ENCODE measurements around the gene SCYL1. TPM values are rescaled to one million over a fixed set of nuclear protein-coding genes. Genes with fewer than 3 reads are reported as not detected.

SCYL1 gene
- total RNA-seq, 4 donors from 2014 or later, result 109 to 128 (median 112) TPM

- Histone ChIP-seq H3K27me3 (no peaks in the 10 kb centered on the region), H3K4me3 (peak overlapping the region in 3 of 4 donors; percentile 58 to 81 (median 60)), H3K9me3 (no peaks in the 10 kb centered on the region), H3K27ac (peak overlapping the region; percentile 75 to 95 (median 94)), H3K4me1 (peaks cover 0 to 58% (median 48%) of the 10 kb centered on the region in 4 donors), H3K36me3 (peaks cover 2 to 37% (median 15%) of the 10 kb centered on the region in 3 donors)
- WGBS, 2 donors, result 19 to 21% methylated on average over 5 of the region's 8 CpGs
- no peak for TF ChIP-seq CTCF (IDR thresholded peaks at IDR 0.05)
- no peak for TF ChIP-seq EP300 (IDR thresholded peaks at IDR 0.05)
- no peak for TF ChIP-seq POLR2A (IDR thresholded peaks at IDR 0.05)
- DNase-seq (ENCODE audit: low spot score in 2 of 2), result no peak
Observed at GRCh38 chr11:65577756-65578109, 52.9 kb downstream of the SCYL1 start.

- no peak for DNase-seq (ENCODE audit: low spot score in 2 of 2)
- WGBS, 2 donors, result 77 to 82% methylated on average over 7 of the region's 7 CpGs
- peak overlapping the region; percentile 75 to 95 (median 94) for H3K27ac ChIP-seq
- peak overlapping the region in 2 of 4 donors; percentile 58 to 81 for H3K4me3 ChIP-seq
- H3K9me3 ChIP-seq, result no peaks in the 10 kb centered on the region
- peaks cover 0 to 56% (median 47%) of the 10 kb centered on the region in 4 donors for H3K4me1 ChIP-seq
- H3K27me3 ChIP-seq, result no peaks in the 10 kb centered on the region
- H3K36me3 ChIP-seq, result peaks cover 2 to 41% (median 15%) of the 10 kb centered on the region in 3 donors
- TF ChIP-seq CTCF (IDR thresholded peaks at IDR 0.05) (no peak), POLR2A (IDR thresholded peaks at IDR 0.05) (no peak), EP300 (IDR thresholded peaks at IDR 0.05) (no peak)
Observed at GRCh38 chr11:65578134-65578533, 53.3 kb downstream of the SCYL1 start.

GRCh38 chr11:65578667-65579066, 53.8 kb downstream of the SCYL1 start:
- no peak for TF ChIP-seq POLR2A (IDR thresholded peaks at IDR 0.05)
- no peak for TF ChIP-seq EP300 (IDR thresholded peaks at IDR 0.05)
- TF ChIP-seq CTCF (IDR thresholded peaks at IDR 0.05), result no peak
- peaks cover 2 to 46% (median 15%) of the 10 kb centered on the region in 3 donors for H3K36me3 ChIP-seq
- 59 to 65% methylated on average over 3 of the region's 3 CpGs for WGBS, 2 donors
- no peaks in the 10 kb centered on the region for H3K27me3 ChIP-seq
- no peaks in the 10 kb centered on the region for H3K9me3 ChIP-seq
- DNase-seq (ENCODE audit: low spot score in 2 of 2), result no peak
- H3K4me3 ChIP-seq, result no peak overlapping the region
- peaks cover 0 to 51% (median 41%) of the 10 kb centered on the region in 4 donors for H3K4me1 ChIP-seq
- peak overlapping the region in 3 of 4 donors; percentile 93 to 95 (median 94) for H3K27ac ChIP-seq

- Histone ChIP-seq H3K36me3 (peaks cover 2 to 52% (median 15%) of the 10 kb centered on the region in 3 donors), H3K4me3 (no peak overlapping the region), H3K27me3 (no peaks in the 10 kb centered on the region), H3K9me3 (no peaks in the 10 kb centered on the region), H3K27ac (peak overlapping the region in 2 of 4 donors; percentile 94 to 95), H3K4me1 (peaks cover 0 to 53% (median 37%) of the 10 kb centered on the region in 4 donors)
- WGBS, 2 donors, result 83 to 88% methylated on average over 4 of the region's 4 CpGs
- no peak for TF ChIP-seq EP300 (IDR thresholded peaks at IDR 0.05)
- no peak for TF ChIP-seq POLR2A (IDR thresholded peaks at IDR 0.05)
- no peak for TF ChIP-seq CTCF (IDR thresholded peaks at IDR 0.05)
- no peak for DNase-seq (ENCODE audit: low spot score in 2 of 2)
Observed at GRCh38 chr11:65579291-65579690, 54.4 kb downstream of the SCYL1 start.

- no peak for TF ChIP-seq CTCF (IDR thresholded peaks at IDR 0.05)
- Histone ChIP-seq H3K27ac (peak overlapping the region in 1 of 4 donors; percentile 21), H3K36me3 (peaks cover 2 to 59% (median 15%) of the 10 kb centered on the region in 3 donors)
Observed at GRCh38 chr11:65580031-65580692, 55.3 kb downstream of the SCYL1 start.

More at GRCh38 chr11:65580031-65580692, 55.3 kb downstream of the SCYL1 start:
- Histone ChIP-seq H3K27me3 (no peaks in the 10 kb centered on the region), H3K4me3 (no peak overlapping the region), H3K9me3 (no peaks in the 10 kb centered on the region), H3K4me1 (peaks cover 0 to 51% (median 31%) of the 10 kb centered on the region in 4 donors)
- 84 to 85% methylated on average over 12 to 18 of the region's 19 CpGs for WGBS, 2 donors
- DNase-seq (ENCODE audit: low spot score in 2 of 2), result no peak

All from tibial nerve (tissue), 4 donors.